GM23338 (cell line): ENCODE measurements around the gene CMSS1. TPM values are rescaled to one million over a fixed set of nuclear protein-coding genes. Genes with fewer than 3 reads are reported as not detected.

Source experiments
- ATAC-seq: fragments of 200-7000 bp; cut with Tn5 transposase; 3 replicates; pipeline ENCODE4 v1.9.1; 2020
- DNase-seq: peaks from one replicate; pipeline ENCODE4 v3.0.0-alpha.2; 2015; ENCODE audit warnings: low spot score
- H2AFZ ChIP-seq: fragments of 200-600 bp; sonication (generic); 2 replicates; pipeline ENCODE4 v1.8.0; 2016; ENCODE audit warnings: antibody characterized with exemption, mild to moderate bottlenecking, moderate library complexity
- H3F3A ChIP-seq: fragments of 200-600 bp; sonication (generic); replicated peaks from 2 replicates; pipeline ENCODE4 v1.8.0; 2017; ENCODE audit warnings: antibody characterized with exemption, mixed run types, low read depth
- H3K27ac ChIP-seq: fragments of 200-600 bp; sonication (generic); 2 replicates; pipeline ENCODE4 v1.6.1; 2016; ENCODE audit warnings: low read depth
- H3K27me3 ChIP-seq: fragments of 200-600 bp; sonication (generic); 2 replicates; pipeline ENCODE4 v1.8.0; 2016; ENCODE audit warnings: mild to moderate bottlenecking, mixed run types, moderate library complexity; ENCODE audit not compliant: insufficient read depth
- H3K36me3 ChIP-seq: fragments of 200-600 bp; sonication (generic); 2 replicates; pipeline ENCODE4 v1.8.0; 2016; ENCODE audit warnings: mild to moderate bottlenecking; ENCODE audit not compliant: insufficient read depth
- H3K4me1 ChIP-seq: fragments of 200-600 bp; sonication (generic); 2 replicates; pipeline ENCODE4 v1.8.0; 2016; ENCODE audit warnings: mild to moderate bottlenecking, moderate library complexity; ENCODE audit not compliant: insufficient read depth
- H3K4me2 ChIP-seq: fragments of 200-600 bp; sonication (generic); 2 replicates; pipeline ENCODE4 v1.7.1; 2017; ENCODE audit warnings: mixed run types
- H3K4me3 ChIP-seq: fragments of 200-600 bp; sonication (generic); 2 replicates; pipeline ENCODE4 v1.6.1; 2016; ENCODE audit warnings: mixed run types
- H3K79me2 ChIP-seq: fragments of 200-600 bp; sonication (generic); replicated peaks from 2 replicates; pipeline ENCODE4 v1.8.0; 2017; ENCODE audit warnings: mild to moderate bottlenecking; ENCODE audit not compliant: insufficient read depth
- H3K9me2 ChIP-seq: fragments of 200-600 bp; sonication (generic); 2 replicates; pipeline ENCODE4 v1.8.0; 2017; ENCODE audit not compliant: insufficient read depth
- H4K20me1 ChIP-seq: fragments of 200-600 bp; sonication (generic); replicated peaks from 2 replicates; pipeline ENCODE4 v1.8.0; 2017; ENCODE audit warnings: mild to moderate bottlenecking; ENCODE audit not compliant: insufficient read depth
- H3K27ac Mint-ChIP-seq: 2 replicates; pipeline ENCODE4 v1.8.0; 2020; ENCODE audit warnings: inconsistent platforms, mild to moderate bottlenecking, moderate library complexity, mixed read lengths
- H3K27me3 Mint-ChIP-seq: 3 replicates; pipeline ENCODE4 v1.8.0; 2022; ENCODE audit warnings: low read depth, mild to moderate bottlenecking, moderate library complexity, mixed read lengths, inconsistent platforms; ENCODE audit not compliant: insufficient read depth, poor library complexity
- H3K36me3 Mint-ChIP-seq: 3 replicates; pipeline ENCODE4 v1.8.0; 2021; ENCODE audit warnings: low read depth, mild to moderate bottlenecking, inconsistent platforms, moderate library complexity, mixed read lengths
- H3K4me1 Mint-ChIP-seq: 3 replicates; pipeline ENCODE4 v1.8.0; 2020; ENCODE audit warnings: mild to moderate bottlenecking, inconsistent platforms, mixed read lengths
- H3K4me3 Mint-ChIP-seq: 3 replicates; pipeline ENCODE4 v1.8.0; 2021; ENCODE audit warnings: moderate library complexity, mild to moderate bottlenecking, inconsistent platforms, mixed read lengths
- H3K9me3 Mint-ChIP-seq: 3 replicates; pipeline ENCODE4 v1.8.0; 2020; ENCODE audit warnings: moderate library complexity, mild to moderate bottlenecking, inconsistent platforms, mixed read lengths
- CREB1 ChIP-seq: fragments of 250-450 bp; sonication (Bioruptor Pico); IDR thresholded peaks from 2 replicates; pipeline ENCODE4 v1.5.0; 2020; ENCODE audit warnings: low read depth, mild to moderate bottlenecking, moderate library complexity
- CTCF ChIP-seq, 2 experiments: fragments of 200-600 bp in 1 of 2; sonication (generic) in 1 of 2; conservative IDR thresholded peaks; 2 replicates each; pipeline versions ENCODE4 v1.5.1 to v1.6.1; 2016 to 2017; ENCODE audit warnings: antibody characterized with exemption in 2 of 2, low read depth in 2 of 2, mild to moderate bottlenecking in 2 of 2, moderate library complexity in 1 of 2
- ETS1 ChIP-seq: IDR thresholded peaks from 2 replicates; pipeline ENCODE4 v1.6.1; 2016; ENCODE audit warnings: antibody characterized with exemption
- EZH2 ChIP-seq: fragments of 200-600 bp; sonication (generic); IDR thresholded peaks from one replicate; pipeline ENCODE4 v1.8.0; 2017; ENCODE audit warnings: antibody characterized with exemption, mild to moderate bottlenecking, low read depth; ENCODE audit not compliant: unreplicated experiment
- EZH2phosphoT487 ChIP-seq: fragments of 200-600 bp; sonication (generic); IDR thresholded peaks from one replicate; pipeline ENCODE4 v1.8.1; 2018; ENCODE audit warnings: antibody characterized with exemption; ENCODE audit not compliant: unreplicated experiment
- JUNB ChIP-seq: IDR thresholded peaks from one replicate; pipeline ENCODE4 v1.6.1; 2016; ENCODE audit warnings: antibody characterized with exemption; ENCODE audit not compliant: unreplicated experiment
- NANOG ChIP-seq: IDR thresholded peaks from 2 replicates; pipeline ENCODE4 v1.6.1; 2016; ENCODE audit warnings: antibody characterized with exemption, borderline replicate concordance
- POLR2AphosphoS5 ChIP-seq: IDR thresholded peaks from 2 replicates; pipeline ENCODE4 v1.6.1; 2016; ENCODE audit warnings: antibody characterized with exemption, low read depth
- REST ChIP-seq: IDR thresholded peaks from one replicate; pipeline ENCODE4 v1.6.1; 2018; ENCODE audit warnings: antibody characterized with exemption; ENCODE audit not compliant: unreplicated experiment
- STAT1 ChIP-seq: IDR thresholded peaks from one replicate; pipeline ENCODE4 v1.6.1; 2016; ENCODE audit warnings: antibody characterized with exemption; ENCODE audit not compliant: unreplicated experiment
- ZNF114 ChIP-seq: fragments of 250-450 bp; sonication (Bioruptor Pico); IDR thresholded peaks from 2 replicates; pipeline ENCODE4 v1.5.0; 2020; ENCODE audit warnings: mild to moderate bottlenecking, moderate library complexity
- ZNF331 ChIP-seq: fragments of 250-450 bp; sonication (Bioruptor Pico); IDR thresholded peaks from 2 replicates; pipeline ENCODE4 v1.5.0; 2020; ENCODE audit warnings: low read depth, mild to moderate bottlenecking, moderate library complexity
- ZNF462 ChIP-seq: fragments of 250-450 bp; sonication (Bioruptor Pico); IDR thresholded peaks from 2 replicates; pipeline ENCODE4 v1.5.0; 2020; ENCODE audit warnings: mild to moderate bottlenecking, moderate library complexity
- polyA plus RNA-seq: library from polyadenylated mRNA; unstranded; fragments of >200 nt; fragmentation: Nextera tagmentation; extraction: Ambion mirVana; gene quantifications from 2 replicates; pipeline ENCODE4 v1.2.1, GENCODE V29; 2016
- total RNA-seq: library from RNA; depleted of rRNA; stranded (reverse); fragments of >200 nt; shearing (Covaris generic); gene quantifications from 2 replicates; pipeline ENCODE4 v1.2.3, GENCODE V29; 2014

CMSS1 gene
- total and polyA plus RNA-seq, 2 experiments from 2014 or later: 39.4 to 187 TPM

- no peaks in the 10 kb centered on the region for H3K4me1 Mint-ChIP-seq
- no peaks in the 10 kb centered on the region for H3F3A ChIP-seq
- peaks cover 4% of the 10 kb centered on the region; the same call in 1 of the 2 replicates for H3K36me3 ChIP-seq
- no peaks in the 10 kb centered on the region for H3K27me3 ChIP-seq
- H3K4me2 ChIP-seq: no peak overlapping the region
- DNase-seq (no peak), ATAC-seq (no peak)
- peaks cover 17% of the 10 kb centered on the region for H3K9me3 Mint-ChIP-seq
- H3K4me3 Mint-ChIP-seq: no peak overlapping the region
- H3K4me1 ChIP-seq: no peaks in the 10 kb centered on the region
- H3K79me2 ChIP-seq: no peaks in the 10 kb centered on the region
- H3K27me3 Mint-ChIP-seq: no peaks in the 10 kb centered on the region
- H2AFZ ChIP-seq: no peak overlapping the region
- H3K27ac ChIP-seq: no peak overlapping the region
- no peak for TF ChIP-seq POLR2AphosphoS5
- TF ChIP-seq REST: no peak
- no peak for TF ChIP-seq EZH2phosphoT487
- TF ChIP-seq ETS1: no peak
- TF ChIP-seq CREB1 (CRISPR knock-in tag): no peak
- no peak for TF ChIP-seq STAT1
- no peak for TF ChIP-seq CTCF (conservative IDR thresholded peaks at IDR 0.05; ENCODE audit: low read depth in 2 of 2)
- TF ChIP-seq JUNB: no peak
- no peak for TF ChIP-seq ZNF331 (CRISPR knock-in tag)
- TF ChIP-seq ZNF462 (CRISPR knock-in tag): no peak
- TF ChIP-seq EZH2: no peak
- TF ChIP-seq ZNF114 (CRISPR knock-in tag): no peak
- no peak for TF ChIP-seq NANOG
- H3K4me3 ChIP-seq: no peak overlapping the region
- H4K20me1 ChIP-seq: no peaks in the 10 kb centered on the region
- H3K27ac Mint-ChIP-seq: no peak overlapping the region
- no peaks in the 10 kb centered on the region for H3K9me2 ChIP-seq
- peaks cover 18% of the 10 kb centered on the region for H3K36me3 Mint-ChIP-seq
Measured at GRCh38 chr3:100158918-100159330, 341.3 kb downstream of the CMSS1 start.
